H1 (cell line): ENCODE measurements around the gene CACNG1. TPM values are rescaled to one million over a fixed set of nuclear protein-coding genes. Genes with fewer than 3 reads are reported as not detected.

Experiments
- CTCF ChIA-PET: fragments of 300-600 bp; sonication (Branson Sonifier 250); formaldehyde crosslinking; loops from one replicate; lab custom pipeline; 2021; ENCODE audit not compliant: partially characterized antibody; lab: Charles Lee
- POLR2A ChIA-PET: fragments of 300-600 bp; sonication (Branson Sonifier 250); formaldehyde crosslinking; loops from one replicate; lab custom pipeline; 2021; ENCODE audit warnings: inconsistent platforms; ENCODE audit not compliant: partially characterized antibody; lab: Charles Lee
- DNase-seq, 2 experiments: peaks; one replicate each; pipeline versions ENCODE4 v3.0.0 to v3.0.0-alpha.2; 2010 to 2022; ENCODE audit warnings: low spot score in 2 of 2, low read depth in 1 of 2, mixed read lengths in 1 of 2
- FAIRE-seq: peaks from 2 replicates; lab custom pipeline; 2011; peaks lifted over from hg19 to GRCh38; lab: Jason Lieb, UNC
- H2AFZ ChIP-seq: 2 replicates; pipeline ENCODE4 v1.8.1; 2012; ENCODE audit warnings: low read length, inconsistent platforms
- H2AK5ac ChIP-seq: 2 replicates; pipeline ENCODE4 v1.6.1; 2013; ENCODE audit warnings: low read depth, low read length
- H2BK120ac ChIP-seq: replicated peaks from 2 replicates; pipeline ENCODE3; 2013; ENCODE audit warnings: low read depth, low read length, inconsistent platforms
- H2BK12ac ChIP-seq: 2 replicates; pipeline ENCODE4 v1.6.1; 2013; ENCODE audit warnings: low read depth, low read length
- H2BK15ac ChIP-seq: 2 replicates; pipeline ENCODE4 v1.6.1; 2013; ENCODE audit warnings: low read length
- H2BK20ac ChIP-seq: 2 replicates; pipeline ENCODE4 v1.6.1; 2013; ENCODE audit warnings: low read length
- H2BK5ac ChIP-seq: 2 replicates; pipeline ENCODE4 v1.6.1; 2013; ENCODE audit warnings: low read depth, low read length
- H3K14ac ChIP-seq: 2 replicates; pipeline ENCODE4 v1.6.1; 2013; ENCODE audit warnings: inconsistent platforms; ENCODE audit not compliant: insufficient read length
- H3K18ac ChIP-seq: 2 replicates; pipeline ENCODE4 v1.6.1; 2013; ENCODE audit warnings: low read length; ENCODE audit errors: extremely low read depth
- H3K23ac ChIP-seq: 2 replicates; pipeline ENCODE4 v1.6.1; 2013; ENCODE audit warnings: inconsistent platforms; ENCODE audit not compliant: insufficient read length
- H3K23me2 ChIP-seq: 2 replicates; pipeline ENCODE4 v1.6.1; 2013; ENCODE audit warnings: low read depth, low read length
- H3K27ac ChIP-seq: 2 replicates; pipeline ENCODE4 v1.6.1; 2011; ENCODE audit warnings: low read depth, low read length, inconsistent platforms
- H3K27me3 ChIP-seq, 4 experiments: replicated peaks in 1 of 4; 1 replicate in 1 of 4; 2 replicates in 3 of 4; pipeline versions ENCODE4 v1.6.1 to v1.8.1; 2011 to 2013; ENCODE audit warnings: low read length in 3 of 4, mild to moderate bottlenecking in 3 of 4, inconsistent platforms in 2 of 4, mixed read lengths in 2 of 4, moderate library complexity in 1 of 4; ENCODE audit not compliant: control insufficient read depth in 3 of 4, insufficient read depth in 3 of 4; ENCODE audit errors: extremely low read depth in 1 of 4
- H3K36me3 ChIP-seq, 4 experiments: 2 replicates each; pipeline versions ENCODE4 v1.6.1 to v1.8.1; 2011 to 2013; ENCODE audit warnings: mild to moderate bottlenecking in 4 of 4, low read length in 3 of 4, moderate library complexity in 2 of 4, control low read depth in 1 of 4, inconsistent platforms in 1 of 4; ENCODE audit not compliant: insufficient read depth in 4 of 4, control insufficient read depth in 2 of 4
- H3K4ac ChIP-seq: replicated peaks from 2 replicates; pipeline ENCODE3; 2013; ENCODE audit warnings: low read length, low read depth, mixed read lengths, inconsistent platforms; ENCODE audit not compliant: insufficient read length
- H3K4me1 ChIP-seq, 4 experiments: replicated peaks in 1 of 4; 1 replicate in 1 of 4; 2 replicates in 3 of 4; pipeline versions ENCODE4 v1.6.1 to v1.8.1; 2011 to 2013; ENCODE audit warnings: low read length in 3 of 4, inconsistent platforms in 2 of 4, mixed read lengths in 1 of 4; ENCODE audit not compliant: insufficient read depth in 4 of 4, control insufficient read depth in 3 of 4
- H3K4me2 ChIP-seq, 2 experiments: 2 replicates each; pipeline versions ENCODE4 v1.6.1 to v1.8.1; 2011 to 2013; ENCODE audit warnings: low read depth in 2 of 2, low read length in 2 of 2, control low read depth in 1 of 2, inconsistent platforms in 1 of 2, mild to moderate bottlenecking in 1 of 2; ENCODE audit not compliant: insufficient read depth in 1 of 2
- H3K4me3 ChIP-seq, 4 experiments: fragments of 200-600, 300-600 bp in 1 of 4; sonication (generic), shearing (Covaris generic), sonication (Bioruptor Twin) in 1 of 4; 2 replicates each; pipeline versions ENCODE4 v1.5.1 to v1.8.1; 2011 to 2016; ENCODE audit warnings: low read length in 4 of 4, low read depth in 3 of 4, control low read depth in 2 of 4, inconsistent platforms in 2 of 4, mild to moderate bottlenecking in 2 of 4, mixed read lengths in 1 of 4, moderate library complexity in 1 of 4; ENCODE audit not compliant: insufficient read depth in 2 of 4; ENCODE audit errors: extremely low read depth in 1 of 4
- H3K56ac ChIP-seq: replicated peaks from 2 replicates; pipeline ENCODE3; 2013; ENCODE audit warnings: low read depth, mild to moderate bottlenecking, mixed read lengths, low read length, inconsistent platforms; ENCODE audit not compliant: insufficient read length
- H3K79me1 ChIP-seq: 2 replicates; pipeline ENCODE4 v1.6.1; 2013; ENCODE audit warnings: low read depth, low read length, control low read depth
- H3K79me2 ChIP-seq, 2 experiments: 2 replicates each; pipeline versions ENCODE4 v1.6.1 to v1.8.1; 2012 to 2013; ENCODE audit warnings: low read length in 2 of 2, mild to moderate bottlenecking in 2 of 2, inconsistent platforms in 1 of 2; ENCODE audit not compliant: insufficient read depth in 2 of 2, control insufficient read depth in 1 of 2
- H3K9ac ChIP-seq, 4 experiments: replicated peaks in 1 of 4; 1 replicate in 1 of 4; 2 replicates in 3 of 4; pipeline versions ENCODE4 v1.6.1 to v1.8.1; 2011 to 2013; ENCODE audit warnings: low read depth in 3 of 4, low read length in 3 of 4, control low read depth in 2 of 4, mild to moderate bottlenecking in 2 of 4, moderate library complexity in 2 of 4, inconsistent platforms in 1 of 4; ENCODE audit errors: extremely low read depth in 1 of 4
- H3K9me3 ChIP-seq, 2 experiments: 2 replicates each; pipeline versions ENCODE4 v1.6.1 to v1.8.1; 2012 to 2013; ENCODE audit warnings: mild to moderate bottlenecking in 2 of 2, moderate library complexity in 2 of 2, control low read depth in 1 of 2, inconsistent platforms in 1 of 2, low read depth in 1 of 2, low read length in 1 of 2, mixed read lengths in 1 of 2; ENCODE audit not compliant: insufficient read depth in 2 of 2
- H4K20me1 ChIP-seq, 2 experiments: replicated peaks in 1 of 2; 2 replicates each; pipeline versions ENCODE3 to v1.8.1; 2011 to 2013; ENCODE audit warnings: inconsistent platforms in 2 of 2, low read length in 2 of 2, mild to moderate bottlenecking in 1 of 2; ENCODE audit not compliant: insufficient read depth in 2 of 2, control insufficient read depth in 1 of 2
- H4K5ac ChIP-seq: 2 replicates; pipeline ENCODE4 v1.6.1; 2013; ENCODE audit warnings: low read length, low read depth, mixed read lengths, inconsistent platforms; ENCODE audit not compliant: insufficient read length
- H4K8ac ChIP-seq: 2 replicates; pipeline ENCODE4 v1.8.0; 2013; ENCODE audit warnings: mild to moderate bottlenecking, moderate library complexity, low read length, inconsistent platforms; ENCODE audit not compliant: insufficient read depth; ENCODE audit errors: extremely low read depth
- H4K91ac ChIP-seq: replicated peaks from 2 replicates; pipeline ENCODE3; 2013; ENCODE audit warnings: low read length, mixed read lengths, inconsistent platforms; ENCODE audit not compliant: insufficient read length
- CBX5 ChIP-seq: fragments of 300-800, 300-1000 bp; sonication (generic); IDR thresholded peaks from 2 replicates; pipeline ENCODE4 v1.7.1; 2016; ENCODE audit warnings: antibody characterized with exemption, low read length, low read depth
- EZH2 ChIP-seq: fragments of 200-600 bp; sonication (generic); IDR thresholded peaks from 2 replicates; pipeline ENCODE4 v1.7.1; 2012; ENCODE audit warnings: low read depth, mild to moderate bottlenecking, moderate library complexity, low read length, inconsistent platforms; ENCODE audit not compliant: severe bottlenecking
- NANOG ChIP-seq: IDR thresholded peaks from 2 replicates; pipeline ENCODE4 v1.6.1; 2011; ENCODE audit warnings: low read length, low read depth, mild to moderate bottlenecking, inconsistent platforms; ENCODE audit not compliant: insufficient read depth, poor library complexity, severe bottlenecking
- NRF1 ChIP-seq: IDR thresholded peaks from 2 replicates; pipeline ENCODE4 v1.6.1; 2011; ENCODE audit warnings: mild to moderate bottlenecking, low read depth, low read length, improper control_type of control experiment
- SIRT6 ChIP-seq: IDR thresholded peaks from one replicate; pipeline ENCODE4 v1.7.1; 2012; ENCODE audit warnings: low read length, inconsistent platforms
- WGBS, 2 experiments: shearing (Covaris generic) in 1 of 2; methylation state at CpG; one replicate each; pipeline versions ENCODE4 v1.1.6 to v1.1.7; 2013 to 2015; ENCODE audit warnings: low lambda C conversion rate in 2 of 2, mixed read lengths in 2 of 2, inconsistent platforms in 1 of 2, low coverage in 1 of 2, missing lambda C conversion rate in 1 of 2; ENCODE audit not compliant: insufficient replicate concordance in 2 of 2, insufficient coverage in 1 of 2, insufficient read length in 1 of 2; ENCODE audit errors: extremely low coverage in 1 of 2, missing lambda C conversion rate in 1 of 2; 5-methylcytosine and 5-hydroxymethylcytosine counted together
- polyA plus RNA-seq, 7 experiments: library from polyadenylated mRNA; depleted of rRNA in 3 of 7; stranded (reverse) in 5 of 7; unstranded in 2 of 7; fragments of >200 nt in 5 of 7; fragments of 200-250 nt in 2 of 7; gene quantifications; 1 replicate in 5 of 7; 2 replicates in 1 of 7; 4 replicates in 1 of 7; pipeline versions ENCODE4 v1.2.1 to v1.2.3, GENCODE V29; 2011 to 2013; ENCODE audit warnings: missing spikeins in 2 of 7, mixed read lengths in 2 of 7
- total RNA-seq: library from RNA; stranded (reverse); fragmentation: NEBNext Ultra II Directional; extraction: Animal tissue kit (Norgen Biotek cat#: 25700); gene quantifications from 2 replicates; pipeline ENCODE4 v1.2.1, GENCODE V29; 2021

CACNG1 gene
- total and polyA plus RNA-seq, 2 of the 8 experiments (the other 6 are each of a cell fraction or from before 2014, with no cell fraction given): not detected

- Histone ChIP-seq H3K23ac (no peak overlapping the region), H3K18ac (no peak overlapping the region), H2BK12ac (peak overlapping the region; percentile 69; the same call in 1 of the 2 replicates), H3K79me2 (no peaks in the 10 kb centered on the region), H3K27ac (no peak overlapping the region), H2AK5ac (no peak overlapping the region; the same call in 1 of the 2 replicates), H2BK120ac (no peak overlapping the region), H4K8ac (no peak overlapping the region), H3K4ac (no peak overlapping the region), H4K20me1 (no peaks in the 10 kb centered on the region), H4K5ac (no peak overlapping the region), H3K79me1 (no peaks in the 10 kb centered on the region), H3K4me2 (no peak overlapping the region), H3K4me1 (no peaks in the 10 kb centered on the region), H2AFZ (no peak overlapping the region), H3K14ac (no peak overlapping the region), H3K56ac (no peak overlapping the region), H3K4me3 (no peak overlapping the region), H3K36me3 (no peaks in the 10 kb centered on the region), H2BK15ac (no peak overlapping the region), H3K27me3 (no peaks in the 10 kb centered on the region; a peak in 1 of 7 replicates), H3K9me3 (no peaks in the 10 kb centered on the region), H2BK5ac (no peak overlapping the region), H3K23me2 (peaks cover 2% of the 10 kb centered on the region; the same call in 1 of the 2 replicates), H4K91ac (no peak overlapping the region), H2BK20ac (no peak overlapping the region), H3K9ac (no peak overlapping the region)
- no peak for FAIRE-seq
- TF ChIP-seq CBX5: no peak
- TF ChIP-seq EZH2: no peak
- no peak for TF ChIP-seq NRF1
- TF ChIP-seq NANOG: no peak
- no peak for TF ChIP-seq SIRT6
- POLR2A ChIA-PET: no interaction called here
- DNase-seq: peak in 1 of 2 experiments; percentile 38
- WGBS, 2 experiments: 92% methylated on average over 19 of the region's 19 CpGs; no CpG with 5 or more reads in 1 of the 2 experiments
- CTCF ChIA-PET: interaction anchor here (0.9 to 1.1 kb wide), 2 partner anchors 11 to 24 kb away, joined by 3 to 4 read pairs; partner anchors contain the start of gene CACNG1
Measured at GRCh38 chr17:67055041-67055443, 10.7 kb downstream of the CACNG1 start.
